Ovary (tissue), 3 donors: ENCODE results near the gene VARS1.

Experiments
- EP300 ChIP-seq: sonication (generic); formaldehyde crosslinking; IDR thresholded peaks from one replicate; pipeline ENCODE4 v1.6.1; 2017; ENCODE audit warnings: antibody characterized with exemption
- POLR2A ChIP-seq: fragments of 450-650 bp; IDR thresholded peaks from one replicate; pipeline ENCODE4 v1.6.1; 2017; ENCODE audit warnings: antibody characterized with exemption, mild to moderate bottlenecking, moderate library complexity
- TF ChIP-seq, protein P1 (sequence below), 3 donors: fragments of 450-650 bp in 2 of 3; fragments of 200-600 bp in 1 of 3; IDR thresholded peaks; one replicate each; pipeline versions ENCODE4 v1.5.1 to v1.8.0; 2016 to 2022; ENCODE audit warnings: antibody characterized with exemption in 3 of 3, mild to moderate bottlenecking in 1 of 3
- donor health status: DM: no; HTN: no; CAD: no.

DNA sequence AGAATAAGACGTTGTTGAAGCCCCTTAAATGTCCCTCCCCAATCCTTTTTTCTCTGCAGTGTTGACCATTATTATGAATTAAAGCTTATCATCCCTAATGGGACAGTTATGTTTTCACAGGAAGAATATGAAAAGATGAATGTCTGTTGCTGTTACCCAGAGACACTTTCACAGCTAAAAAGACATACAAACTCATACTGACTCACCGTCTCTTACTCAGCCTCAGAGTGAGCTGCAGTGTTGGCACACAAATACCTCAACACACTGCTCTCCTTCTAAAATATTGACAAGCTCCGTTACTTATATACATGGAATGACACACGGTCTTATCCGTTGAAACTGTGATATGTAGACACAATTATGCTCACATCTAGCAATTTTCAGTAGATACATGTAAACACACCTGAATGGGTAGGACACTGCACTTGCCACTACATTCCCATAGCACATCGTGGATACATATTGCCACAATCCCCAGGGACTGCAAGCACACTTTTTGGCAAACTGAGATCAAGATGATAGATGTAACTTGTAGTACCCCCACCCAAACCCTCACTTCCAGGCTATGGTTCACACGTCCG, 42.7 kb downstream of the VARS1 start:
- TF ChIP-seq EP300 = no peak
- TF ChIP-seq, protein P1, sequence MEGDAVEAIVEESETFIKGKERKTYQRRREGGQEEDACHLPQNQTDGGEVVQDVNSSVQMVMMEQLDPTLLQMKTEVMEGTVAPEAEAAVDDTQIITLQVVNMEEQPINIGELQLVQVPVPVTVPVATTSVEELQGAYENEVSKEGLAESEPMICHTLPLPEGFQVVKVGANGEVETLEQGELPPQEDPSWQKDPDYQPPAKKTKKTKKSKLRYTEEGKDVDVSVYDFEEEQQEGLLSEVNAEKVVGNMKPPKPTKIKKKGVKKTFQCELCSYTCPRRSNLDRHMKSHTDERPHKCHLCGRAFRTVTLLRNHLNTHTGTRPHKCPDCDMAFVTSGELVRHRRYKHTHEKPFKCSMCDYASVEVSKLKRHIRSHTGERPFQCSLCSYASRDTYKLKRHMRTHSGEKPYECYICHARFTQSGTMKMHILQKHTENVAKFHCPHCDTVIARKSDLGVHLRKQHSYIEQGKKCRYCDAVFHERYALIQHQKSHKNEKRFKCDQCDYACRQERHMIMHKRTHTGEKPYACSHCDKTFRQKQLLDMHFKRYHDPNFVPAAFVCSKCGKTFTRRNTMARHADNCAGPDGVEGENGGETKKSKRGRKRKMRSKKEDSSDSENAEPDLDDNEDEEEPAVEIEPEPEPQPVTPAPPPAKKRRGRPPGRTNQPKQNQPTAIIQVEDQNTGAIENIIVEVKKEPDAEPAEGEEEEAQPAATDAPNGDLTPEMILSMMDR (IDR thresholded peaks at IDR 0.05) = no peak
- no peak for TF ChIP-seq POLR2A
